Suprapubic skin (tissue), 4 donors: ENCODE measurements around the gene PHKB.

Experiments used
- CTCF ChIP-seq, 2 donors: fragments of 200-600 bp in 1 of 2; fragments of 450-650 bp in 1 of 2; sonication (generic) in 1 of 2; IDR thresholded peaks; one replicate each; pipeline ENCODE4 v1.5.1; 2016 to 2019; ENCODE audit warnings: antibody characterized with exemption in 2 of 2, mild to moderate bottlenecking in 1 of 2, moderate library complexity in 1 of 2
- POLR2A ChIP-seq, 2 donors: fragments of 450-650 bp; IDR thresholded peaks; one replicate each; pipeline ENCODE4 v1.6.1; 2017; ENCODE audit warnings: antibody characterized with exemption in 2 of 2, mild to moderate bottlenecking in 2 of 2, moderate library complexity in 2 of 2
- POLR2AphosphoS5 ChIP-seq, 3 donors: sonication (generic); formaldehyde crosslinking; IDR thresholded peaks; one replicate each; pipeline ENCODE4 v1.6.1; 2017; ENCODE audit warnings: antibody characterized with exemption in 3 of 3

DNA sequence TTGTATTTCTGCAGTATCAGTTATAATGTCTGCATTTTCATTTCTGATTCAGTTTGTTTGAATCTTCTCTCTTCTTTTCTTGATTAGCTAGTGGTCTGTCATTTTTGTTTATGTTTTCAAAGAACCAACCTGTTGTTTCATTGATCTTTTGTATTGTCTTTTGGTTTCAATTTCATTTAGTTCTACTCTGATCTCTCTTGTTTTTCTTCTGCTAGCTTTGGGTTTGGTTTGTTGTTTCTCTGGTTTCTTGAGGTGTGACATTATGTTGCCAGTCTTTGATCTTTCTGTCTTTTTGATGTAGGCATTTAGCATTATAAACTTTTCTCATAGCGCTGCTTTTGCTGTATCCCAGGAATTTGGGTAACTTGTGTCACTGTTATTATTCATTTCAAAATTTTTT lies 107.2 kb downstream of the PHKB start:
- TF ChIP-seq CTCF (IDR thresholded peaks at IDR 0.05) (no peak), POLR2A (IDR thresholded peaks at IDR 0.05) (no peak), POLR2AphosphoS5 (IDR thresholded peaks at IDR 0.05) (no peak)
